Common myeloid progenitor, CD34-positive (primary cell): ENCODE measurements around the gene TENM3.

ENCODE experiments used
- CTCF ChIA-PET: fragments of 350-600 bp; sonication (Branson Sonifier 250); formaldehyde crosslinking; loops from one replicate; lab custom pipeline; 2021; ENCODE audit warnings: antibody characterized with exemption; lab: Charles Lee
- POLR2A ChIA-PET: fragments of 350-600 bp; sonication (Branson Sonifier 250); formaldehyde crosslinking; loops from one replicate; lab custom pipeline; 2021; ENCODE audit warnings: antibody characterized with exemption; lab: Charles Lee
- DNase-seq, 3 donors: peaks; one replicate each; pipeline versions ENCODE4 v3.0.0 to v3.0.0-alpha.2; 2013
- H3K27ac ChIP-seq, 2 experiments: 1 replicate in 1 of 2; 2 replicates in 1 of 2; pipeline ENCODE4 v1.7.0; 2013; ENCODE audit warnings: inconsistent platforms in 2 of 2, low read length in 2 of 2, mild to moderate bottlenecking in 2 of 2, low read depth in 1 of 2, moderate library complexity in 1 of 2; ENCODE audit not compliant: severe bottlenecking in 2 of 2, insufficient read depth in 1 of 2, poor library complexity in 1 of 2
- H3K27me3 ChIP-seq, 5 experiments: replicated peaks in 2 of 5; 1 replicate in 3 of 5; 2 replicates in 2 of 5; pipeline versions ENCODE4 v1.6.1 to v1.7.0; 2013; ENCODE audit warnings: low read length in 4 of 5, mild to moderate bottlenecking in 2 of 5, moderate library complexity in 2 of 5, inconsistent platforms in 1 of 5; ENCODE audit not compliant: insufficient read depth in 5 of 5, control insufficient read depth in 4 of 5
- H3K36me3 ChIP-seq, 4 experiments: 1 replicate in 2 of 4; 2 replicates in 2 of 4; pipeline versions ENCODE4 v1.6.1 to v1.7.0; 2013; ENCODE audit warnings: low read length in 3 of 4, control low read depth in 1 of 4, mild to moderate bottlenecking in 1 of 4; ENCODE audit not compliant: control insufficient read depth in 4 of 4, insufficient read depth in 4 of 4
- H3K4me1 ChIP-seq, 4 experiments: 1 replicate in 3 of 4; 2 replicates in 1 of 4; pipeline versions ENCODE4 v1.6.1 to v1.7.1; 2013; ENCODE audit warnings: low read length in 3 of 4, mild to moderate bottlenecking in 3 of 4, control low read depth in 1 of 4, inconsistent platforms in 1 of 4, moderate library complexity in 1 of 4; ENCODE audit not compliant: control insufficient read depth in 4 of 4, insufficient read depth in 4 of 4; ENCODE audit errors: control extremely low read depth in 1 of 4
- H3K4me3 ChIP-seq, 7 experiments: 1 replicate in 4 of 7; 2 replicates in 3 of 7; pipeline versions ENCODE4 v1.5.1 to v1.7.0; 2013; ENCODE audit warnings: mild to moderate bottlenecking in 7 of 7, low read length in 6 of 7, moderate library complexity in 6 of 7, inconsistent platforms in 2 of 7, low read depth in 2 of 7, control low read depth in 1 of 7; ENCODE audit not compliant: insufficient read depth in 4 of 7, control insufficient read depth in 1 of 7; ENCODE audit errors: extremely low read depth in 1 of 7
- H3K9me3 ChIP-seq, 5 experiments: 1 replicate in 4 of 5; 2 replicates in 1 of 5; pipeline versions ENCODE4 v1.6.1 to v1.7.1; 2013; ENCODE audit warnings: low read length in 4 of 5, mild to moderate bottlenecking in 2 of 5, inconsistent platforms in 1 of 5, low read depth in 1 of 5, moderate library complexity in 1 of 5; ENCODE audit not compliant: control insufficient read depth in 4 of 5, insufficient read depth in 2 of 5; ENCODE audit errors: control extremely low read depth in 1 of 5
- WGBS: methylation state at CpG from one replicate; pipeline ENCODE4 v1.1.5; 2013; ENCODE audit not compliant: insufficient coverage; 5-methylcytosine and 5-hydroxymethylcytosine counted together

Gene TENM3

GRCh38 chr4:182421753-182422152 is 178.6 kb downstream of the TENM3 start:
- no peak overlapping the region for H3K27ac ChIP-seq
- ChIA-PET CTCF (no interaction called here), POLR2A (no interaction called here)
- no peak overlapping the region for H3K4me3 ChIP-seq
- no peaks in the 10 kb centered on the region for H3K4me1 ChIP-seq
- H3K36me3 ChIP-seq: no peaks in the 10 kb centered on the region
- DNase-seq: no peak
- WGBS: 95% methylated on average over 2 of the region's 5 CpGs
- peaks cover 0 to 4% (median 0%) of the 10 kb centered on the region in 5 experiments for H3K27me3 ChIP-seq
- H3K9me3 ChIP-seq: no peaks in the 10 kb centered on the region

- DNase-seq: no peak
- Histone ChIP-seq H3K27me3 (peaks cover 0 to 4% (median 0%) of the 10 kb centered on the region in 5 experiments), H3K9me3 (no peaks in the 10 kb centered on the region), H3K4me1 (no peaks in the 10 kb centered on the region), H3K4me3 (no peak overlapping the region), H3K36me3 (no peaks in the 10 kb centered on the region), H3K27ac (no peak overlapping the region)
- ChIA-PET POLR2A (no interaction called here), CTCF (no interaction called here)
- 100% methylated on average over 2 of the region's 2 CpGs for WGBS
Observed at GRCh38 chr4:182425302-182425701, 182.1 kb downstream of the TENM3 start.

GRCh38 chr4:182426901-182427300 is 183.7 kb downstream of the TENM3 start:
- ChIA-PET POLR2A (no interaction called here), CTCF (no interaction called here)
- H3K9me3 ChIP-seq: no peaks in the 10 kb centered on the region
- no peaks in the 10 kb centered on the region for H3K36me3 ChIP-seq
- peaks cover 0 to 4% (median 0%) of the 10 kb centered on the region in 5 experiments for H3K27me3 ChIP-seq
- H3K4me1 ChIP-seq: no peaks in the 10 kb centered on the region
- WGBS: no CpG with 5 or more reads among the region's 1 CpG
- H3K4me3 ChIP-seq: no peak overlapping the region
- no peak overlapping the region for H3K27ac ChIP-seq
- DNase-seq: no peak

GRCh38 chr4:182427554-182427953 is 184.4 kb downstream of the TENM3 start:
- POLR2A ChIA-PET: no interaction called here
- peaks cover 0 to 2% (median 0%) of the 10 kb centered on the region in 5 experiments for H3K27me3 ChIP-seq
- no peak for DNase-seq
- H3K36me3 ChIP-seq: no peaks in the 10 kb centered on the region
- no peak overlapping the region for H3K4me3 ChIP-seq
- no CpG with 5 or more reads among the region's 2 CpGs for WGBS
- no peaks in the 10 kb centered on the region for H3K9me3 ChIP-seq
- CTCF ChIA-PET: no interaction called here
- no peaks in the 10 kb centered on the region for H3K4me1 ChIP-seq
- no peak overlapping the region for H3K27ac ChIP-seq

GRCh38 chr4:182429896-182430295 is 186.7 kb downstream of the TENM3 start:
- ChIA-PET CTCF (no interaction called here), POLR2A (no interaction called here)
- Histone ChIP-seq H3K27ac (no peak overlapping the region), H3K27me3 (peaks cover 0 to 2% (median 0%) of the 10 kb centered on the region in 5 experiments), H3K4me1 (no peaks in the 10 kb centered on the region), H3K36me3 (no peaks in the 10 kb centered on the region), H3K9me3 (no peaks in the 10 kb centered on the region), H3K4me3 (no peak overlapping the region)
- DNase-seq: no peak
- 89% methylated on average over 7 of the region's 8 CpGs for WGBS

GRCh38 chr4:182432819-182433218 is 189.6 kb downstream of the TENM3 start:
- H3K36me3 ChIP-seq: no peaks in the 10 kb centered on the region
- ChIA-PET POLR2A (no interaction called here), CTCF (no interaction called here)
- no peak overlapping the region for H3K4me3 ChIP-seq
- no peaks in the 10 kb centered on the region for H3K4me1 ChIP-seq
- 100% methylated on average over 1 of the region's 1 CpG for WGBS
- no peaks in the 10 kb centered on the region for H3K9me3 ChIP-seq
- no peak overlapping the region for H3K27ac ChIP-seq
- no peak for DNase-seq
- H3K27me3 ChIP-seq: peaks cover 0 to 5% (median 2%) of the 10 kb centered on the region in 5 experiments

- peaks cover 0 to 6% (median under 1%) of the 10 kb centered on the region in 5 experiments for H3K27me3 ChIP-seq
- ChIA-PET CTCF (no interaction called here), POLR2A (no interaction called here)
- no peak for DNase-seq
- H3K9me3 ChIP-seq: no peaks in the 10 kb centered on the region
- no peak overlapping the region for H3K27ac ChIP-seq
- no peaks in the 10 kb centered on the region for H3K36me3 ChIP-seq
- no peak overlapping the region for H3K4me3 ChIP-seq
- H3K4me1 ChIP-seq: no peaks in the 10 kb centered on the region
- 85% methylated on average over 4 of the region's 4 CpGs for WGBS
Observed at GRCh38 chr4:182434720-182435119, 191.5 kb downstream of the TENM3 start.
